ENCODE data around the gene MAPKAPK5. TPM values are rescaled to one million over a fixed set of nuclear protein-coding genes. Genes with fewer than 3 reads are reported as not detected.

Gene MAPKAPK5
- total RNA-seq, 1 experiment from 2014 or later = 89.5 TPM

DNA sequence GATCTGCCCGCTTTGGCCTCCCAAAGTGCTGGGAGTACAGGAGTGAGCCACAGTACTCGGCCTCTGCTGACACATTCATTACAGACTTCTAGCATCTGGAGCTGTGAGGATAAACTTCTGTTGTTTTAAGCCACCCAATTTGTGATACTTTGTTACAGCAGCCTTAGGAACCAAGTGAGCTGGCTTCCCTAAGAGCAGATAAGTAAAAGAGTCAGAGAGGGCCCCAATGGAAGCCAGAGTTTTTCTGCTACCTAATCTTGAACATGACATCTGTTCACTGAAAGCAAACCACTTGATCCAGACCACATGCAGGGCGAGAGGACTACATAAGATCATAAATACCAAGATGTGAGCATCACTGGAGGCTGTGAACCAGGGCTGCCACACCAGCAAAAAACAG is 3.7 kb upstream of the MAPKAPK5 start:
- CTCF ChIA-PET = no interaction called here
- no peaks in the 10 kb centered on the region for H3K27me3 ChIP-seq (replicated peaks; ENCODE audit: control insufficient read depth, insufficient read depth, low read length)
- peaks cover 11% of the 10 kb centered on the region; the same call in 1 of the 2 replicates for H3K4me1 ChIP-seq
- peaks cover 3% of the 10 kb centered on the region for H3K27me3 Mint-ChIP-seq (ENCODE audit: insufficient read depth, unreplicated experiment)
- H3K27ac Mint-ChIP-seq (ENCODE audit: unreplicated experiment) = no peak overlapping the region
- BruUV-seq (replicated peaks) = no TSS peak
- intact Hi-C loops (cut with micrococcal nuclease; ENCODE audit: unreplicated experiment) = no loop called here
- POLR2A ChIA-PET = no interaction called here
- no peaks in the 10 kb centered on the region for H3K9me3 ChIP-seq
- DNase-seq = no peak
- no peaks in the 10 kb centered on the region for H3K9me3 Mint-ChIP-seq (ENCODE audit: unreplicated experiment)
- no peaks in the 10 kb centered on the region; the same call in 1 of the 2 replicates for H3K36me3 ChIP-seq (ENCODE audit: control insufficient read depth, insufficient read depth, low read length)
- peaks cover 11% of the 10 kb centered on the region for H3K4me1 Mint-ChIP-seq (ENCODE audit: low read depth, unreplicated experiment)
- H3K36me3 Mint-ChIP-seq (ENCODE audit: insufficient read depth, unreplicated experiment) = peaks cover 30% of the 10 kb centered on the region
- H3K4me3 ChIP-seq (ENCODE audit: low read depth, low read length) = no peak overlapping the region
- TF ChIP-seq, protein P1, sequence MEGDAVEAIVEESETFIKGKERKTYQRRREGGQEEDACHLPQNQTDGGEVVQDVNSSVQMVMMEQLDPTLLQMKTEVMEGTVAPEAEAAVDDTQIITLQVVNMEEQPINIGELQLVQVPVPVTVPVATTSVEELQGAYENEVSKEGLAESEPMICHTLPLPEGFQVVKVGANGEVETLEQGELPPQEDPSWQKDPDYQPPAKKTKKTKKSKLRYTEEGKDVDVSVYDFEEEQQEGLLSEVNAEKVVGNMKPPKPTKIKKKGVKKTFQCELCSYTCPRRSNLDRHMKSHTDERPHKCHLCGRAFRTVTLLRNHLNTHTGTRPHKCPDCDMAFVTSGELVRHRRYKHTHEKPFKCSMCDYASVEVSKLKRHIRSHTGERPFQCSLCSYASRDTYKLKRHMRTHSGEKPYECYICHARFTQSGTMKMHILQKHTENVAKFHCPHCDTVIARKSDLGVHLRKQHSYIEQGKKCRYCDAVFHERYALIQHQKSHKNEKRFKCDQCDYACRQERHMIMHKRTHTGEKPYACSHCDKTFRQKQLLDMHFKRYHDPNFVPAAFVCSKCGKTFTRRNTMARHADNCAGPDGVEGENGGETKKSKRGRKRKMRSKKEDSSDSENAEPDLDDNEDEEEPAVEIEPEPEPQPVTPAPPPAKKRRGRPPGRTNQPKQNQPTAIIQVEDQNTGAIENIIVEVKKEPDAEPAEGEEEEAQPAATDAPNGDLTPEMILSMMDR (IDR thresholded peaks at IDR 0.05; ENCODE audit: insufficient read depth in 1 of 2, low read depth in 1 of 2, low read length in 1 of 2, severe bottlenecking in 1 of 2, unreplicated experiment in 1 of 2) = no peak
- no peak overlapping the region for H3K4me3 Mint-ChIP-seq (ENCODE audit: unreplicated experiment)

DNA sequence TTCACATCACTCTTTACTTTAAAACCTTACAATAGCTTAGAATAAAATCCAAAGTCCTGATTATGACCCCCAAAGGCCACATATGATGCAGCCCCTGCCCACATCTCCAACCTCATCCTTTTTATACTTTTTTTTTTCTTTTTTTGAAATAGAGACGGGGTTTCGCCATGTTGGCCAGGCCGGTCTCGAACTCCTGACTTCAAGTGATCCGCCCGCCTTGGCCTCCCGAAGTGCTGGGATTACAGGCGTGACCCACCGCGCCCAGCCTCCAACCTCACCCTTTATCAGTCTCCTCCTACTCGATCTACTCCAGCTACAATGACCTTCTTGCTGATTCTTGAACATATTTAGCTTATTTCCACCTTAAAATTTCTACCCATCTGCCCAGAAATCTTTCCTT is 1.2 kb upstream of the MAPKAPK5 start:
- POLR2A ChIA-PET = interaction anchor here (0.6 to 1.0 kb wide), 2 partner anchors 173 to 1371 kb away, joined by 3 read pairs; no protein-coding TSS in a partner anchor
- Histone ChIP-seq H3K9me3 (no peaks in the 10 kb centered on the region), H3K4me1 (peaks cover 10% of the 10 kb centered on the region; the same call in 1 of the 2 replicates), H3K27me3 (replicated peaks; ENCODE audit: control insufficient read depth, insufficient read depth, low read length) (no peaks in the 10 kb centered on the region), H3K4me3 (ENCODE audit: low read depth, low read length) (peak overlapping the region; percentile 99), H3K36me3 (ENCODE audit: control insufficient read depth, insufficient read depth, low read length) (no peaks in the 10 kb centered on the region; the same call in 1 of the 2 replicates)
- H3K27ac Mint-ChIP-seq (ENCODE audit: unreplicated experiment) = peak overlapping the region; percentile 99
- TF ChIP-seq, protein P1 (IDR thresholded peaks at IDR 0.05; ENCODE audit: insufficient read depth in 1 of 2, low read depth in 1 of 2, low read length in 1 of 2, severe bottlenecking in 1 of 2, unreplicated experiment in 1 of 2) = no peak
- H3K9me3 Mint-ChIP-seq (ENCODE audit: unreplicated experiment) = no peaks in the 10 kb centered on the region
- CTCF ChIA-PET = no interaction called here
- peaks cover 20% of the 10 kb centered on the region for H3K4me1 Mint-ChIP-seq (ENCODE audit: low read depth, unreplicated experiment)
- no TSS peak for BruUV-seq (replicated peaks)
- intact Hi-C loops (cut with micrococcal nuclease; ENCODE audit: unreplicated experiment) = loop anchor here (2.0 kb wide), 1 partner anchor 16 kb away; no protein-coding TSS in a partner anchor
- H3K27me3 Mint-ChIP-seq (ENCODE audit: insufficient read depth, unreplicated experiment) = no peaks in the 10 kb centered on the region
- H3K36me3 Mint-ChIP-seq (ENCODE audit: insufficient read depth, unreplicated experiment) = peaks cover 41% of the 10 kb centered on the region
- no peak for DNase-seq
- peak overlapping the region; percentile 88 for H3K4me3 Mint-ChIP-seq (ENCODE audit: unreplicated experiment)

DNA sequence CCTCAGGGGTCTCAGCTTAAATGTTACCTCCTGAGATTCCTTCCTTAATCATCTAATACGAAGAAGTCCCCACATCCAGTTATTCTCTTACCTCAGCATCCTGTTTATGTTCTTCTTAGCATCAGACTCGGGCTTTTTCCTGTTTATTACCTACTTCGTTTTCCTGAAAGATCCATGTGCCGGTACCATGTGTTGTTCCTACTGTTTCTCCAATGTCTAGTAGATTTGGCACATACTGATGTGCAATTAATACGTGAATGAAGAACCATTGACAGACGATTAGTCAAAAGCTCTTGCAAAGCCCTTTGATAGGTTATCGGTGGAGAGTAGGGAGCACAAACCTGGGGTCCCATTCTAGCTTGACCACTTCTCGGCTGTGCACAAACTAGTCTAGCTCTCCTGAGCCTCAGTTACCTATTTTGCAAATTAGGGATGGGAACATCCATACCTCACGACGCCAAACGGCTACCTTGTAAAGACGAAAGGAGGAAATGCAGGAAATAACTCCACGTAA is 735 bp upstream of the MAPKAPK5 start:
- POLR2A ChIA-PET = interaction anchor here (0.6 to 1.3 kb wide), 4 partner anchors 74 to 1370 kb away, joined by 3 to 4 read pairs (median 3); partner anchors contain the start of genes ALDH2, ERP29 and TMEM116
- intact Hi-C loops (cut with micrococcal nuclease; ENCODE audit: unreplicated experiment) = loop anchor here (2.0 kb wide), 1 partner anchor 16 kb away; no protein-coding TSS in a partner anchor
- Histone ChIP-seq H3K36me3 (ENCODE audit: control insufficient read depth, insufficient read depth, low read length) (no peaks in the 10 kb centered on the region; the same call in 1 of the 2 replicates), H3K27me3 (replicated peaks; ENCODE audit: control insufficient read depth, insufficient read depth, low read length) (no peaks in the 10 kb centered on the region), H3K9me3 (no peaks in the 10 kb centered on the region), H3K4me1 (peaks cover 10% of the 10 kb centered on the region; the same call in 1 of the 2 replicates), H3K4me3 (ENCODE audit: low read depth, low read length) (peak overlapping the region; percentile 99)
- Mint-ChIP-seq H3K27ac (ENCODE audit: unreplicated experiment) (peak overlapping the region; percentile 99), H3K4me1 (ENCODE audit: low read depth, unreplicated experiment) (peaks cover 20% of the 10 kb centered on the region), H3K4me3 (ENCODE audit: unreplicated experiment) (peak overlapping the region; percentile 88), H3K27me3 (ENCODE audit: insufficient read depth, unreplicated experiment) (no peaks in the 10 kb centered on the region), H3K36me3 (ENCODE audit: insufficient read depth, unreplicated experiment) (peaks cover 45% of the 10 kb centered on the region), H3K9me3 (ENCODE audit: unreplicated experiment) (no peaks in the 10 kb centered on the region)
- TF ChIP-seq, protein P1 (IDR thresholded peaks at IDR 0.05; ENCODE audit: insufficient read depth in 1 of 2, low read depth in 1 of 2, low read length in 1 of 2, severe bottlenecking in 1 of 2, unreplicated experiment in 1 of 2) = no peak
- no peak for DNase-seq
- TSS peak; percentile 89 for BruUV-seq (replicated peaks)
- CTCF ChIA-PET = interaction anchor here (1.6 kb wide), 2 partner anchors 28 to 172 kb away, joined by 3 to 6 read pairs; partner anchors contain the start of genes ERP29 and TMEM116

Measured in Caco-2 (cell line).